ENCODE results near the gene MSRB2.

DNA sequence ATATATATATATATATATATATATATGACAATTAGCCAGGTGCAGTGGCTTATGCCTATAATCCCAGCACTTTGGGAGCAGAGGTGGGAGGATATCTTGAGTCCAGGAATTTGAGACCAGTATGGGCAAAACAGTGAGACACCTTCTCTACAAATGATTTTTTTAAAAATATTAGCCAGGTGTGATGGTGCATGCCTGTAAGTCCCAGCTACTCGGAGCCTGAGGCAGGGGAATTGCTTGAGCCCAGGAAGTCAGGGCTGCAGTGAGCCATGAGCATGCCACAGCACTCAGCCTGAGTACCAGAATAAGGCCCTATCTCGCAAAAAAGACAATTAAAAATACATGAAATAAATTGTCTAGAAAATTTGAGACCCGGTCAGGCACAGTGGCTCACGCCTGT is 47.2 kb upstream of the MSRB2 start:
- TF ChIP-seq, protein P1, sequence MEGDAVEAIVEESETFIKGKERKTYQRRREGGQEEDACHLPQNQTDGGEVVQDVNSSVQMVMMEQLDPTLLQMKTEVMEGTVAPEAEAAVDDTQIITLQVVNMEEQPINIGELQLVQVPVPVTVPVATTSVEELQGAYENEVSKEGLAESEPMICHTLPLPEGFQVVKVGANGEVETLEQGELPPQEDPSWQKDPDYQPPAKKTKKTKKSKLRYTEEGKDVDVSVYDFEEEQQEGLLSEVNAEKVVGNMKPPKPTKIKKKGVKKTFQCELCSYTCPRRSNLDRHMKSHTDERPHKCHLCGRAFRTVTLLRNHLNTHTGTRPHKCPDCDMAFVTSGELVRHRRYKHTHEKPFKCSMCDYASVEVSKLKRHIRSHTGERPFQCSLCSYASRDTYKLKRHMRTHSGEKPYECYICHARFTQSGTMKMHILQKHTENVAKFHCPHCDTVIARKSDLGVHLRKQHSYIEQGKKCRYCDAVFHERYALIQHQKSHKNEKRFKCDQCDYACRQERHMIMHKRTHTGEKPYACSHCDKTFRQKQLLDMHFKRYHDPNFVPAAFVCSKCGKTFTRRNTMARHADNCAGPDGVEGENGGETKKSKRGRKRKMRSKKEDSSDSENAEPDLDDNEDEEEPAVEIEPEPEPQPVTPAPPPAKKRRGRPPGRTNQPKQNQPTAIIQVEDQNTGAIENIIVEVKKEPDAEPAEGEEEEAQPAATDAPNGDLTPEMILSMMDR (IDR thresholded peaks at IDR 0.05), result no peak
- no peak for TF ChIP-seq POLR2AphosphoS5 (IDR thresholded peaks at IDR 0.05)
